Germinal center (tissue), 1 donor: Measurements from ENCODE around the gene RAP2C.

Experiments used
- DNase-seq: peaks from one replicate; pipeline ENCODE4 v3.0.0; 2012; ENCODE audit warnings: mixed read lengths, low spot score

Gene RAP2C

DNA sequence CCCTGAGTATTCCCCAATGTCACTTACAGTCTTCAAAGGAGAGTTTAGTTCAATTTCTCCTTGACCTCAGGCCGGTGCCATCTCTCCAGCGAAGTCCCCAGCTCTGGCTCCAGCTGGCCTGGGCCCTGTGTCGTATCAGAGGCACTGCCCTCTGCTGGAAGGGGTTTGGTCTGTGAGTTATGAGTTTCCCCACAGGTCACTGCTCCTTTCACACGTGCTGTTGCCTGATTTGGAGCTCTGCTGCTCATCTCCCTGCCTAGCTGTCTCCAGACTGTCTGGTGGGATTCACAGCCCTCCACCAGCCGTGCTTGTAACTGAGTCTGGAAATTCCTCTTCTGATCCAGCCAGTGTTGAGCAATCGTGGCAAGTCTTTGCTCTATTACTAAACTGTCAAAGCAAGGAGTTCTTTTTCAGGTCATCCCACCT is at the start of gene RAP2C:
RAP2C (minus strand) TSS at position 105 of the 426 bp plus-strand sequence. CDS start 2,179 bp downstream, outside the sequence.
- peak; percentile 61 for DNase-seq

DNA sequence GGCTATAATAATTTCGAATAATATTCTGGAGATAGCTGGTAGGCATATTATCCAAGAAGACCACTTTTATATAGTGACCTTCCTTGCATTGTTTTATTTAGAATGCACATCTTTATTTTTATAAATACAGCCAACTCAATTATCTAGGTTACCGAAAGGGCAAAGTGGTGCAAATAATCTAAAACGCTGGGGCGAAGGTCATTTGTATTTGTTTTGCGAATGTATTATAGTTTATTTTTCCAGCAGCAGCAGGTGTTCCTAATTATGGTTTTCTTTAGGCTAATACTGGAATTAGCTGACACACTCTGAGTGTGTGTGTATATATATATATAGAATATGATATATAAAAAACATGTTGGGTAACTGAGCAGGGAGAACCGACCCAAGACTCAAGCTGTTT is 48.1 kb upstream of the RAP2C start:
- DNase-seq: no peak

DNA sequence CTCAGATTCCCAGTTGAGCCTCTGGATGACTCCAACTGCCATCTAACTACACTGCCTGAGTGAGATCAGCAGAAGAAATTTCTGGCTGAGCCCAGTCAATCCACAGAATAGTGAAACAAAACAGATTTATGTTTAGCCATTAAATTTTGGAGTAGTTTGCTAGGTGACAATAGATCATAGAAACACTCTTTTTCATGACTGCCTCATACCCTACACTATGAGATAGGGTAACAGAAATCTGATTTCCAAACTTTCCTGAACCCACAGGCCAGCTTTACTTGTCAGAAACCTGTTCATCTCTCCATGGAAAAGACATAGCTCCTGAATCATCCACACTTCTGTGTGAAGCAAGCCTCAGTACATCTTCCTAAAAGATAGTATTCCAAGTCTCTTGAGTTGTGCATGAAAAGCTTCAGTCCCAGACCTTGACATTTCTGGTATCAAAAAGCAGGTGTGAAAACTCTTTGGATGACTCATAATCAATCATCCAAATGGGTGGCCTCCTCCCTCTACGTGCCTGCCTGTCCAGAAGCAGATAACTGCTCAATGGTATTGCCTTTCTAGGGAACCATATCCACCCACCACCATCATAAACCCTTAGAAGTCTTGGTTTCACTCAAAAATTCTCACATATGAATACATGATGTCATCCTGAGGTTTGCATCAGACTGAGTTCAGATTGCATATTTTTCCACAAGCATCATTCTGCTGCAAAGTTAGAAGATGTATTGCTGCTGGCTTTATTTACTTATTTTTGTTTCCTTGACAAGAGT is 47.5 kb upstream of the RAP2C start:
- no peak for DNase-seq

DNA sequence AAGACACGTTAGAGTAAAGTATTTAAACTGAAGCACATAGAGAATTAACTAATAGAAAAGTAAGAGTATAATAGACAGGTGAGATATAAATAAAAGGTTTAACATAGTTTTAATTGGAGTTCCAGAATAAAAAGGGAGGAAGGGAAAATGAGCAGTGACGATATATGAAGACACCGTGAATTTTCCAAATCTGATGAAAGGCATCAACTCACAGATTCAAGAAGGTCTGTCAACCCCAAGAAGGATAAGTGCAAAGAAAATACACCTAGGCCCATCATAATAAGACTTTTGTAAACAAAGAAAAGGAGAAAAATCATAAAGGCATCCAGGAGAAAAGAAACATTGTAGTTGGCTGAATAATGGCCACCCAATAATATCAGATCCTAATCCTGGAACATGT is 43.9 kb upstream of the RAP2C start:
- DNase-seq: no peak

DNA sequence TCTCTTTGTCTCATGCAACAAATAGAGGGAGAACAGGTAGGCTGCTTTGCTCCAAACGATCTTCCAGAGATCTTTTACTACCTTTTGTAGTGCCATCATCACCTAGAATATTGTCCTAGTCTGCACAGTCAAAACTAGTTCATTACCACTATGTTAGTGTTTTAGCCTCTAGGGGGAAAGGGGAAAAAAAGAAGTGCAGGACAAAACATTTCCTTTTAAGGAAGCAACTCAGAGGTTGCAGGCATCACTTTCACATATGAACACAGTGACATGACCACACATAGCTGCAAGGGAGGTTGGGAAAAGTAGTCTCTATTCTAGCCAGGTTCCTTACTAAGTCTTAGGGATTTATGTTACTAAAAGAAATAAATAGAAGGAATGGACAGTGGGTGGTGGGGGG is 39.3 kb upstream of the RAP2C start:
- no peak for DNase-seq

DNA sequence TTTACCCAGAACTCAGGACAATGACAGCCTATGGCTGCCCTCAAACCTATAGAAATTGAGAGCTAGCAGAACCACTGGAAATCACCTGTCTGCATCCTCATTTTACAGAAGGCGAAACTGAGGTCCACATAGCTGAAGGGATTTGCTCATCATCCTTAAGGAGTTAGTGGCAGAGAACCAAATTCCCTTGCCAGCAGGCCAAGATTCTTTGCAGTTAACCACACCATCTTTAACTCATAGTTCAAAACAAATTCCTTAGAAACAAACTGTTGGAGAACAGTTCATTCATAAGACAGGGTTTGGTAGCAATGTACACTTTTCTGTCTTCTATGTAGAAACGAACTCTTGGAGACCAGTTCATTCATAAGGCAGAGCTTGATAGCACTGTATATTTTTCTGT is 37.9 kb upstream of the RAP2C start:
- DNase-seq: no peak

DNA sequence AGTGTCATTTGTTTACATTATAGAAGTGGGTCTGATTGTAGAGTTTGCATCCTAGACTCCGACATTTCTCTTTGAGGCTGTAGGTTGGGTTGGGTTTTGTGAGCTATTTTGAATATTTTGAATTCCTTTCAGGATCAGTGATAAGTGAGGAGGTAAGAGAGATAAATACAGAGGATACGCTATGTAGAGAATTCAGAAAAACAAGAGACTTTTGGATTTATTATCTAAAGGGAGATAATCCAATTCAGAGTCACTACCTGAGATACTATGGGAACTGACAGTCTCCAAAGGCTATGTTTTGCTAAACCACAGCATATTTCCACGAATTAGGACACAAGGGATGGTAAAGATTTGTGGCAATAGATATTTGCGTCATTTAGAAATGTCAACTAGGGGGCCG is 16.9 kb upstream of the RAP2C start:
- no peak for DNase-seq

DNA sequence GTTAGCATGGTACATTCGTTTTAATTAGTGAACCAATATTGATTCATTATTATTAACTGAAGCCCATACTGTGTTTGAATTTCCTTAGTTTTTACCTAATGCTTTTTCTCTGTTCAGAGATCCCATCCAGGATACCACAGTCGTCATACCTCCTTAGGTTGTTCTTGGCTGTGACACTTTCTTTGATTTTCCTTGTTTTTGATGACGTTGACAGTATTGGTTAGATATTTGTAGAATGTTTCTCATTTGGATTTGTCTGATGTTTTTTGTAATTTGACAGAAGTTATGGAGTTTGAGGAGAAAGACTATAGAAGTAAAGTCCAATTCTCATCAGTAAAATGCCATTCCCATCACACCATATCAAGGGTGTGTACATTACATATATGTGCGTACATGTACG is 16.2 kb upstream of the RAP2C start:
- DNase-seq: no peak

DNA sequence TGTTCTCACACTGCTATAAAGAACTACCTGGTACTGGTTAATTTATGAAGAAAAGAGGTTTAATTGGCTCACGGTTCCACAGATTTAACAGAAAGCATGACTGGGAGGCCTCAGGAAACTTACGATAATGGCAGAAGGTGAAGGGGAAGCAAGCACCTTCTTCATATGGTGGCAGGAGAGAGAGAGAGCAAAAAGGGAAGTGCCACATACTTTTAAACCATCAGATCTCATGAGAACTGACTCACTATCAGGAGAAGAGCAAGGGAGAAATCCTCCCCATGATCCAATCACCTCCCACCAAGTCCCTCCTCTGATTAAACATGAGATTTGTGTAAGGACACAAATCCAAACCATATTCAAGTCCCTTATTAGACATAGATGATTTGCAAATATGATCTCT is 12.3 kb upstream of the RAP2C start:
- DNase-seq: no peak

DNA sequence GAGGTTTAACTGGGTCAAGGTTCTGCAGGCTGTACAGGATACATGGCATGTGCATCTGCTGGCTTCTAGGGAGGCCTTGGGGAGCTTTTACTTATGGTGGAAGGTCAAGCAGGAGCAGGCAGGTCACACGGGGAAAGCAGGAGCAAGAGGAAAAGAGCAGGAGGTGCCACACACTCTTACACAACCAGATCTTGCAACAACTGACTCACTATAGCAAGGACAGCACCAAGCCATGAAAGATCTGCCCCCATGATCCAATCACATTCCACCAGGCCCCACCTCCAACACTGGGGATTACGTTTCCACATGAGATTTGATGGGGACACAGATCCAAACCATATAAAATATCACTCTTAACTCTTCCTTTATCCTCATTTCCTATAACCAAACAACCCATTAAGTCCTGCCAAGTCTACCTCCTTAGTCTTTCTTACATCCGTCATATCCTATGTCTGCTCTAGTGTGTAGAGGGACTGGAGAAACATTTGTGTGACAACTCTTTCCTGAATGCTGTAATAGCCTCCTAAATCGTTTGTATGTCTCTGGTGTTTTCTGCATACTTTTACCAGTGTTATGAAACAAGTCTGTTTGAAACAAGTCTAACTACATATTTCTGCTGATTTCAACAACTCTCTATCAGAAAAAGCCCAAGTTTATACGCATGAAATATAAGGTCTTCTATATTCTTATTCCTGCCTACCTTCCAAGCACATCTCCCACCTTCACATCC is 8.3 kb upstream of the RAP2C start:
- no peak for DNase-seq

DNA sequence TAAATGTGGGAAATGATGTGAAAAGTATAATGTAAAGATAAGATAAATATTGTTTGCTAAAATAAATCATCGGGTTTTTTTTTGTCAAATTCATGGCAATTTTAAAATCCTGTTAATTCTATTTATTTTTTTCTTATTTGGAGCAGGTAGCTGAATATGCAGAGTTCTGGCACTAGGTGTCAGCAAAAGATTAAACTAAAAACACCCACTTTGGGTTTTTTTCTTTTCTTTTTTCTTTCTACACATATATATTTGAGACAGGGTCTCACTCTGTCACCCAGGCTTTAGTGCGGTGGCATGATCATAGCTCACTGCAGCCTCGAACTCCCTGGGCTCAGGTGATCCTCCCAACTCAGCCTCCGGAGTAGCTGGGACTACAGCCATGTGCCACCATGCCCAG is 6.9 kb upstream of the RAP2C start:
- DNase-seq: no peak

DNA sequence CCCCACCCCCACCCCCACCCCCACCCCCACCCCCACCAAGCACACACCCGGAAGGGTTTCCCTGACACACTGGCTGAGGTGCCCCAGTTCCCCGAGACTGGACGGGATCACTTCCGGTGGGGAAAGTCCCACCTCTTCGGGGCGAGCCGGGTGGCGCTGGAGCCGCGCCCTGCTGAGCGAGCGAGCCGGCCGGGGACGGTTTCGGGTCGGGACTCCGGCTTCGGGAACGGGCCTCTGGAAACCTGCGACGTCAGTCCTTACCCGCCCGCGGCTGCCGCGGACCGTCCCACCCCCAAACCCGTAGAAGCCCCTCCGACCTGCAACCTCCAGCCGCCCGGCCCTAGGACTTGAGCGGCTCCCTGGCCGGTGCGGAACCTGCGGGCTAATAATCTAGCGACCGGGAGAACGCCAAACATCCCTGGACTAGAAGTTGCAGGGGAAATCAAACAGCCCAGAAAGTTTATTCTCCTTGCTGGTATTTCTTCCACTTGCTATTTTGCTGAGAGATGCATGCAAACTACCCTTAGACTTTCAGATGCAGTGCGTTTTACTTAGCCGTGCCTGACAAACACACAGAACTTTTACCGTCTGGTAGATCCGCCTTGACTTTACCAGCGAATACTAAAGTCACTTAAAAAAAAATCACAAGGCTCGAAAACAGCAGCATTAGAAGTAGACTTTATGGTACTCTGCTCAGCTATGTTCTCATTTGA is 991 bp downstream of the RAP2C start:
- peak; percentile 86 for DNase-seq

DNA sequence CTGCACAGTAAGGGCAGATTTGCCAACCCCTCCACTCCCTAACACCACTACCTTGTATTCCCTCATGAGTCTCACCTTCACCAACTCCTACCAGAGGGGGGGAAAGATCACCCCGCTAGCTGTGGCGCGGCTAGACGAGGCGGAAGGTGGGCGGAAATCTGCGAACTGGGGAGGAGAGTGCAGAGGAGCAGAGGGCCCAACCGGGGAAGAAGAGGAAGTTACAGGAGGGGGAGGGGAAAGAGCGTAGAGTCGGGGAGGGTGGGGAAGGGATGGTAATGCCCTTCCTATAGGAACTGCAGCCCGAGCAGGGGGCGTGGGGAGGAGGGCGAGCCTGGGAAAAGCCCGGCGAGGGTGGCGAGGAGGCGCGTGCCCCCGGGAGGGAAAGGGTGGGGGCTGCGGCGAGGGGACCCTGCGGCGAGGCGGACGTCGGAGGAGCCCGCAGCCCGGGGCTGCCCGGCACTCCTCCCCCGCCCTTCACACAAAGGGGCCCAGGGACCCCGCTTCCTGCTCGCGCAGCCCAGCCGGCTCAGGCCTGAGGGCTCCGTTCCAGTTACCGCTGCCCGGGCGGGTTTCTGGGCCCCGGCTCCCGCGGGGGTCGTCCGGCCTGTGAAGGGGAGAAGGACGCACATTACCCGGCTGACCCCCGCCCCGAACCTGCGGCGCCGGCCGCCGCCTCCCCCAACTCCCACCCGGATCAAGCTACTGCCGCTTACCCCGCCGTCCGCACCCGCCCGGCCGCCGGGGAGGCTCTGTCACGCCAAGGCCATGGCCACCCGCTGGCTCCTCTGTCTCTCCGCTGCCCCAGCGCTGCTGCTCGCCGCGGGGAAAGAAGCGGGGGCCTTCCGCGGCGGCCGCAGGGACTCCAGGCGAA is 1.8 kb downstream of the RAP2C start:
- peak; percentile 80 for DNase-seq

DNA sequence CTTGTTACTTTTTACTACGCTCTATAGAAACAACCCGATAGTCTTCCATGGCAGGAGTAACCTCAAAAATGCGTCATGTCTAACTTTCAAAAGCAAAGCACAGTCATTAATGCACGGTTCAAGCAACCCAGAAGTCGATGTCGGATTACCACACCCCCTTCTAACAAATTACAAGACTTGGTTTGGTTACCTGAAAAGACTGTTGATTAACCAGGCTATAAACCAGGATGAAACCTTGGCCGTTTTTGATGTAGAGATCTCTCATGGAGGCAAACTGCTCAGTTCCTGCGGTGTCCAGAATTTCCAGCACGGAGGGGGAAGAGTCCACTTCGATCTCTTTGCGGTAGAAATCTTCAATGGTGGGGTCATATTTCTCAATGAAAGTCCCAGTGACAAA is 2.4 kb downstream of the RAP2C start:
- no peak for DNase-seq

DNA sequence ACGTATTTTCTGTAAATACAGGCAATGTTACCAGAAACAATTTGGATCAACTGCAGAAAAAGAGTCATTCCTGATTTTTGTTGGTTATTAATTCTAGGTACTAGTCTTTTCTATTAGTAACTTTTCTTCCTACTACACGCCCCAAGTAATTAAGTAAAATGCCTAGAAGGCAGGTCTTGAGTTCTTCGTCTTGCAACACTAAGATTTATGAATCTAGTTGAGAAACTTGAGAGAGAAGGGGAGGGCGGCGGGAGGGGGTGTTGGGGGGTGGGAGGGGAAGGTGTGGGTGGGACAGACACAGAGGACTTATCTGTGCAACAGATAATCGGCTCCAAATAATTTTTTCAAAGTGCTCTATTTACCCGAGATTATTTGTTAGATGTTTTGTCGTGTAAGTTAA is 3.0 kb downstream of the RAP2C start:
- no peak for DNase-seq

DNA sequence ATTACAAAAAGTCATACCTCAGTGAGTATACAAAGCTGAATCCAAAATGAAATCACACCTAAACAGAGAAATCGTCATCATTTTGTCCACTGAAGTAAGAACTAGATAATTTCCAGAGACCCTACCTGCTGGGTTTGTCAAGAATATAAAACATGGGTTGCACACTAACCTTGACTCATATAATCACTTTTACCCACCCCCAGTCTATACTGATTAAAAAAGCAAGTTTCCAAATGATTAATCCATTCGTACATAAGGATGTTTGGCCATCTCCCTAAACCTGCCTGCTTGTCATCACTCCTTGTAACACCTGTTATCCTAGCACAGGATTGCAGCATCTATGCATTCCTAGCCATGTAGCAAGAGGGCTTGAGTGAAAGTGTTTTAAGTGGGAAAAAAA is 4.7 kb downstream of the RAP2C start:
- DNase-seq: no peak

DNA sequence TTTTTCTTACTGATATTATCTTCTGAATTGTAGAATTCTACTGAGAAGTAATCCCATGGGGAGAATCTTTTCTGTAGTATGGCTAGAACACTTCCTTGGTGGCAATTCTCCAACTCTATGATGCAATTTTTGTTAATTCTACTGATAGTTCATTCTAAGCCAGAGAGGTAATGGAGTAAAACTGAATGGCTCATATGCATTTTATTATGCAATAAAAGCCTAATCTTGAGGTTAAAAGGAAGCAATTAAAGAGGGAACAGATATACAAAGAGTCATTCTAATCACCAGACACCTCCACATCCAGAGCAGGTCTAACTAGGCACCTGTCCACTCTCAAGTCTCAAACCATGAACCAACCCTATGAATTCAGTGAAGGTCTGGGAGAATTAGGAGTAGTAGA is 9.7 kb downstream of the RAP2C start:
- no peak for DNase-seq

DNA sequence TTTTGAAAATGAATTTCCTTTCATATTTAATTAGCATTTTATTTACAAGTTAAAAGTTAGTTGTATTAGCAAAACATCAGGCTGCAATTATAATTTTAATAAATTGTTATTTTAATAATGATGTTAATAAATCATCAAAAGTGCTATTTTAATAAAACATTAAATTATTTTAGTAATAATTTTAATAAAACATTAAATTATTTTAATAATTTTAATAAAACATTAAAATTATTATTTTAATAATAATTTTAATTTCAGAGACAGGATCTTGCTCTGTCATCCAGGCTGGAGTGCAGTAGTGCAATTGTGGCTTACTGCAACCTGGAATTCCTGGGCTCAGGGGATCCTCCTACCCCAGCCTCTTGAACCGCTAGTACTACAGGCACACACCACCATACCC is 10.8 kb downstream of the RAP2C start:
- DNase-seq: no peak

DNA sequence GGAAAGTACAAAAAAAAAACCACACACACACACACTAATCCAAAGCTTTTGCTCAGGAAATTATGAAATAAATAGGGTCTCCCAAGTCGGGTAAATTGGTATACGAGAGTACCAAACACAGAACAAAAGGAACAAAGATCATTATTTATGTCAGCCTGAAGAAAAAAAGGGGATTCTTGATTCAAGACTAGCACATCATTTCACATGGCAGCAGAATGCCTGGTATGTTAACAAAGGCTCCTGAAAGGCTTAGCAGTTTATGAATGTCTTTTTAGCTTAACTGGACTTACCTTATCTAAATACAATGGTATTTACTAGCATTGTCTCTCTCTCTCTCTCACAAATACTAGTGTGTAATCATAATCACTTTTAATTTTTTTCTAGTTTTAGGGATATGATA is 11.3 kb downstream of the RAP2C start:
- DNase-seq: no peak

DNA sequence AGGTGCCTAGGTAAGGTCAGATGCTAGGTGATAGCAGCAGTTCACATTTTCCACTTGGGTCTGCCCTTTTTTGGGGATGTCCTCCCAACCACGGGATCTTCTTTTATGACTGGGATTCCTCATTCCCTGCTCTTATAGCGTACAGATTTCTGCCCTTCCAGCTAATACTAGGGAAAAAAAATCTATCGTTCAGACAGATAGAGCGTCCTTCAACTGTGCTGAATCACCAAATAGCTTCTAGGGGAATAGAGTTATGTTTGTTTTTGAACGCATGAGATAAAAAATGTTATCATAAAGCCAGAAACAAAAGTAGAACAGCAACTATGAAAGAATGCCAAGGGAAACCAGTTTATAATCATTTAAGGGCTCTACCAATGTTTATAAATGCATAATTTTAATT is 13.0 kb downstream of the RAP2C start:
- DNase-seq: no peak

DNA sequence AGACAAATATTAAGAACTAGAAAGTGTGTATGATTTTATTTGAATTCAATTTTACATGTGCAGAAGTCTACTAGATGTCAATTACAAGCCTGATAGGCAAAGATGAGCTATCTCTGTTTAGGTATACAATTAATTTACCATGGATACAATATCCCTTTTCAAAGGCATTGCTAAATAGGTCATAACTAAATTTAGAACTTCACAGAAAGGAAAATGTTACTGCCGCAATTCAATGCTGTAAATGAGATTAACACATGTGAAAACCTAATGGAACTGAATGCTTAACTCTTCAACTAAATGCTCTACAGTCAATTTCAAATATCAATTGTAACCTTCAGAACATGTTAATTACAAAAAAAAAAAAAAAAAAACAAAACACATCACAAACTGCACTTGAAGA is 14.6 kb downstream of the RAP2C start:
- DNase-seq: no peak

DNA sequence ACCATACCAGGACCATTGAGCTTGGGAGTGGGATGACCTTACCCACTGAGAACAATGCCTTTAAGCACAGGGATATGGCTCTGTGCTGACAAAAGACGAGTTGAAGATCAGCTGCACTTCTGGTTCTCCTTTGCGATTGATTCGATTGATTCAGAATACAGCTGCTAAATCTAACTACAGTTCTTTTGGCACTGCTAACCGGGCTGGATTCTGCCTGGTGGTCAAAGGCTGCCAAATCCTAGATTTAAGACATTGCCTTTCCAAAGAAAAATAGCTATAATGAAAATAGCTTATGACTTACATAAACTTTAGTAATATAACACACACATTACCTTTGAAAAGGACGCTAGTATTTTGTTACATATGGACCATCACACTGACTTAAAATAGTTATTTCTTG is 18.3 kb downstream of the RAP2C start:
- DNase-seq: no peak
